Lower leg skin (tissue), 3 donors: Measurements from ENCODE around the gene ANXA4.

Source experiments
- CTCF ChIP-seq, 3 donors: fragments of 450-650 bp; IDR thresholded peaks; one replicate each; pipeline ENCODE4 v1.5.1; 2016; ENCODE audit warnings: antibody characterized with exemption in 3 of 3, mild to moderate bottlenecking in 3 of 3, moderate library complexity in 2 of 3
- POLR2A ChIP-seq, 2 donors: fragments of 450-650 bp; IDR thresholded peaks; one replicate each; pipeline ENCODE4 v1.6.1; 2016 to 2017; ENCODE audit warnings: antibody characterized with exemption in 2 of 2, mild to moderate bottlenecking in 1 of 2, moderate library complexity in 1 of 2

- no peak for TF ChIP-seq CTCF (IDR thresholded peaks at IDR 0.05)
- no peak for TF ChIP-seq POLR2A (IDR thresholded peaks at IDR 0.05)
Observed at GRCh38 chr2:69716555-69717120, 25.3 kb upstream of the ANXA4 start.
